Ascending aorta (tissue), 2 donors: ENCODE data around the gene C1QL4. TPM values are rescaled to one million over a fixed set of nuclear protein-coding genes. Genes with fewer than 3 reads are reported as not detected.

Experiments used
- DNase-seq, 2 donors: peaks; one replicate each; pipeline ENCODE4 v3.0.0-alpha.2; 2019; ENCODE audit warnings: low spot score in 2 of 2
- H3K27ac ChIP-seq, 2 donors: fragments of 200-600 bp; sonication (generic); one replicate each; pipeline ENCODE4 v1.5.1; 2016 to 2017; ENCODE audit warnings: mild to moderate bottlenecking in 1 of 2
- H3K27me3 ChIP-seq: fragments of 200-600 bp; sonication (generic); one replicate; pipeline ENCODE4 v1.5.1; 2017
- H3K36me3 ChIP-seq, 2 donors: fragments of 200-600 bp; sonication (generic); one replicate each; pipeline ENCODE4 v1.5.1; 2016
- H3K4me1 ChIP-seq, 2 donors: fragments of 200-600 bp; sonication (generic); one replicate each; pipeline ENCODE4 v1.5.1; 2016 to 2017; ENCODE audit warnings: mild to moderate bottlenecking in 1 of 2
- H3K4me3 ChIP-seq, 2 donors: fragments of 200-600 bp; sonication (generic); one replicate each; pipeline ENCODE4 v1.5.1; 2016 to 2017; ENCODE audit warnings: mild to moderate bottlenecking in 1 of 2
- H3K9me3 ChIP-seq, 2 donors: fragments of 200-600 bp; sonication (generic); one replicate each; pipeline ENCODE4 v1.5.1; 2016
- intact Hi-C: fragments of 100-400 bp; cut with DNase I; formaldehyde crosslinking; loops from one replicate; pipeline ENCODE4 v1.15.1; 2023
- total RNA-seq: library from RNA; depleted of rRNA; stranded (reverse); fragments of >200 nt; gene quantifications from one replicate; pipeline ENCODE4 v1.1.0, GENCODE V29; 2016
- TF ChIP-seq, protein P1 (sequence below), 3 experiments: fragments of 200-600 bp in 2 of 3; fragments of 450-650 bp in 1 of 3; sonication (generic) in 2 of 3; IDR thresholded peaks; one replicate each; pipeline ENCODE4 v1.5.1; 2016 to 2019; ENCODE audit warnings: antibody characterized with exemption in 3 of 3, mild to moderate bottlenecking in 1 of 3, moderate library complexity in 1 of 3

C1QL4 gene
- total RNA-seq, 1 donor from 2014 or later, result not detected

GRCh38 chr12:49355913-49356312 is 18.9 kb upstream of the C1QL4 start:
- intact Hi-C loops, result no loop called here
- Histone ChIP-seq H3K27ac (no peak overlapping the region), H3K27me3 (no peaks in the 10 kb centered on the region), H3K4me1 (peaks cover 0 to 3% of the 10 kb centered on the region in 2 donors), H3K4me3 (no peak overlapping the region), H3K36me3 (no peaks in the 10 kb centered on the region), H3K9me3 (no peaks in the 10 kb centered on the region)
- TF ChIP-seq, protein P1, sequence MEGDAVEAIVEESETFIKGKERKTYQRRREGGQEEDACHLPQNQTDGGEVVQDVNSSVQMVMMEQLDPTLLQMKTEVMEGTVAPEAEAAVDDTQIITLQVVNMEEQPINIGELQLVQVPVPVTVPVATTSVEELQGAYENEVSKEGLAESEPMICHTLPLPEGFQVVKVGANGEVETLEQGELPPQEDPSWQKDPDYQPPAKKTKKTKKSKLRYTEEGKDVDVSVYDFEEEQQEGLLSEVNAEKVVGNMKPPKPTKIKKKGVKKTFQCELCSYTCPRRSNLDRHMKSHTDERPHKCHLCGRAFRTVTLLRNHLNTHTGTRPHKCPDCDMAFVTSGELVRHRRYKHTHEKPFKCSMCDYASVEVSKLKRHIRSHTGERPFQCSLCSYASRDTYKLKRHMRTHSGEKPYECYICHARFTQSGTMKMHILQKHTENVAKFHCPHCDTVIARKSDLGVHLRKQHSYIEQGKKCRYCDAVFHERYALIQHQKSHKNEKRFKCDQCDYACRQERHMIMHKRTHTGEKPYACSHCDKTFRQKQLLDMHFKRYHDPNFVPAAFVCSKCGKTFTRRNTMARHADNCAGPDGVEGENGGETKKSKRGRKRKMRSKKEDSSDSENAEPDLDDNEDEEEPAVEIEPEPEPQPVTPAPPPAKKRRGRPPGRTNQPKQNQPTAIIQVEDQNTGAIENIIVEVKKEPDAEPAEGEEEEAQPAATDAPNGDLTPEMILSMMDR (IDR thresholded peaks at IDR 0.05), result no peak
- no peak for DNase-seq

GRCh38 chr12:49352351-49352750 is 15.4 kb upstream of the C1QL4 start:
- no peak for DNase-seq
- Histone ChIP-seq H3K36me3 (no peaks in the 10 kb centered on the region), H3K4me3 (no peak overlapping the region), H3K4me1 (peaks cover 2 to 9% of the 10 kb centered on the region in 2 donors), H3K27ac (no peak overlapping the region), H3K9me3 (no peaks in the 10 kb centered on the region), H3K27me3 (peaks cover 12% of the 10 kb centered on the region)
- intact Hi-C loops, result no loop called here
- TF ChIP-seq, protein P1 (IDR thresholded peaks at IDR 0.05), result no peak

DNA sequence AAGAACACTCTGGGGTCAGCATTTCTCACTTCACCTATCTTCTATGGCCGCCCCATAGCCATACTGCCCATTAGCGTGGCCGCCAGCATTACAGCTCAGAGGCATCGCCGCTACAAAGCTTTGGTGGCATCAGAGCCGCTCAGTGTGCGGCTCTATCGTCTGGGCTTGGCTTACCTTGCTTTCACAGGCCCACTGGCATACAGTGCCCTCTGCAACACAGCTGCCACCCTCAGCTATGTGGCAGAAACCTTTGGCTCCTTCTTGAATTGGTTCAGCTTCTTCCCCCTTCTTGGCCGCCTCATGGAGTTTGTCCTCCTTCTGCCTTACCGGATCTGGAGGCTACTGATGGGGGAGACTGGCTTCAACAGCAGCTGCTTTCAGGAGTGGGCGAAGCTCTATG is 12.3 kb upstream of the C1QL4 start:
- H3K36me3 ChIP-seq, result no peaks in the 10 kb centered on the region
- H3K27me3 ChIP-seq, result peaks cover 21% of the 10 kb centered on the region
- H3K9me3 ChIP-seq, result no peaks in the 10 kb centered on the region
- intact Hi-C loops, result loop anchor here (10.0 kb wide), 1 partner anchor 284 kb away; the partner anchor contains the start of genes KMT2D and RHEBL1
- H3K4me1 ChIP-seq, result peaks cover 23 to 34% of the 10 kb centered on the region in 2 donors
- no peak for DNase-seq
- H3K4me3 ChIP-seq, result no peak overlapping the region
- H3K27ac ChIP-seq, result no peak overlapping the region
- TF ChIP-seq, protein P1 (IDR thresholded peaks at IDR 0.05), result no peak

DNA sequence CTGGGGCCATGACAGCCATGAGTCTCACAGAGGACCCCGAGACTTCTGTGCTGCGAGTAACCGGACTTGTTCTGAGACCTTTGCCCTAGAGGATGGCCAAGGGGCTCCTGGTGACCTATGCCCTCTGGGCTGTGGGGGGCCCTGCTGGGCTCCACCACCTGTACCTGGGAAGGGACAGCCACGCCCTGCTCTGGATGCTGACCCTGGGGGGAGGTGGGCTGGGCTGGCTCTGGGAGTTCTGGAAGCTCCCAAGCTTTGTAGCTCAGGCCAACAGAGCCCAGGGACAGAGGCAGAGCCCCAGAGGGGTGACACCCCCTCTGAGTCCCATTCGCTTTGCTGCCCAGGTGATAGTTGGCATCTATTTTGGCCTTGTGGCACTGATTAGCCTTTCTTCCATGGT is 11.8 kb upstream of the C1QL4 start:
- DNase-seq, result no peak
- H3K4me1 ChIP-seq, result peaks cover 23 to 38% of the 10 kb centered on the region in 2 donors
- no peak overlapping the region for H3K4me3 ChIP-seq
- intact Hi-C loops, result loop anchor here (10.0 kb wide), 1 partner anchor 284 kb away; the partner anchor contains the start of genes KMT2D and RHEBL1
- peaks cover 25% of the 10 kb centered on the region for H3K27me3 ChIP-seq
- TF ChIP-seq, protein P1 (IDR thresholded peaks at IDR 0.05), result no peak
- no peaks in the 10 kb centered on the region for H3K9me3 ChIP-seq
- no peak overlapping the region for H3K27ac ChIP-seq
- H3K36me3 ChIP-seq, result no peaks in the 10 kb centered on the region

GRCh38 chr12:49347311-49348193 is 10.6 kb upstream of the C1QL4 start:
- Histone ChIP-seq H3K4me3 (peak overlapping the region; percentile 41 to 69), H3K4me1 (peaks cover 30 to 49% of the 10 kb centered on the region in 2 donors), H3K36me3 (no peaks in the 10 kb centered on the region), H3K27ac (no peak overlapping the region), H3K9me3 (no peaks in the 10 kb centered on the region), H3K27me3 (peaks cover 25% of the 10 kb centered on the region)
- DNase-seq, result peak in 1 of 2 donors; percentile 78
- TF ChIP-seq, protein P1 (IDR thresholded peaks at IDR 0.05), result peak; percentile 85 to 93 (median 85)
- intact Hi-C loops, result loop anchor here (10.0 kb wide), 1 partner anchor 283 kb away; the partner anchor contains the start of genes KMT2D and RHEBL1
